Endothelial cell (in vitro differentiated cells): ENCODE results near the gene EPHA3. TPM values are rescaled to one million over a fixed set of nuclear protein-coding genes. Genes with fewer than 3 reads are reported as not detected.

Experiments used
- DNase-seq: peaks from one replicate; pipeline ENCODE4 v3.0.0; 2021; ENCODE audit warnings: low spot score
- H3K27ac Mint-ChIP-seq: one replicate; pipeline ENCODE4 v1.8.0; 2021; ENCODE audit warnings: mixed read lengths, inconsistent platforms; ENCODE audit not compliant: unreplicated experiment
- H3K27me3 Mint-ChIP-seq: one replicate; pipeline ENCODE4 v1.8.0; 2021; ENCODE audit warnings: mild to moderate bottlenecking, moderate library complexity, mixed read lengths, inconsistent platforms; ENCODE audit not compliant: unreplicated experiment
- H3K36me3 Mint-ChIP-seq: one replicate; pipeline ENCODE4 v1.8.0; 2021; ENCODE audit warnings: mild to moderate bottlenecking, low read depth, mixed read lengths, inconsistent platforms; ENCODE audit not compliant: unreplicated experiment
- H3K4me1 Mint-ChIP-seq: one replicate; pipeline ENCODE4 v1.8.0; 2021; ENCODE audit warnings: mild to moderate bottlenecking, mixed read lengths, inconsistent platforms; ENCODE audit not compliant: unreplicated experiment
- H3K4me3 Mint-ChIP-seq: one replicate; pipeline ENCODE4 v1.8.0; 2021; ENCODE audit warnings: mild to moderate bottlenecking, mixed read lengths, inconsistent platforms; ENCODE audit not compliant: unreplicated experiment
- H3K9me3 Mint-ChIP-seq: one replicate; pipeline ENCODE4 v1.8.0; 2021; ENCODE audit warnings: mixed read lengths, inconsistent platforms; ENCODE audit not compliant: unreplicated experiment
- CTCF ChIP-seq: fragments of 200-600 bp; sonication (generic); IDR thresholded peaks from one replicate; pipeline ENCODE4 v1.5.0; 2021; ENCODE audit warnings: antibody characterized with exemption; ENCODE audit not compliant: unreplicated experiment
- total RNA-seq: library from RNA; stranded (reverse); fragmentation: NEBNext Ultra II Directional; extraction: Animal tissue kit (Norgen Biotek cat#: 25700); gene quantifications from one replicate; pipeline ENCODE4 v1.2.1, GENCODE V29; 2021; ENCODE audit not compliant: unreplicated experiment

Gene EPHA3
- total RNA-seq, 1 donor from 2014 or later, result not detected

- H3K27ac Mint-ChIP-seq, result no peak overlapping the region
These were observed 172.9 kb downstream of the EPHA3 start for GRCh38 chr3:89280301-89280700.

GRCh38 chr3:89280822-89281365 is 173.5 kb downstream of the EPHA3 start:
- TF ChIP-seq CTCF, result no peak
- H3K9me3 Mint-ChIP-seq, result no peaks in the 10 kb centered on the region
- no peaks in the 10 kb centered on the region for H3K4me1 Mint-ChIP-seq
- H3K4me3 Mint-ChIP-seq, result no peak overlapping the region
- no peak overlapping the region for H3K27ac Mint-ChIP-seq
- H3K27me3 Mint-ChIP-seq, result no peaks in the 10 kb centered on the region
- no peak for DNase-seq
- H3K36me3 Mint-ChIP-seq, result no peaks in the 10 kb centered on the region

More at GRCh38 chr3:89280301-89280700, 172.9 kb downstream of the EPHA3 start:
- no peaks in the 10 kb centered on the region for H3K27me3 Mint-ChIP-seq
- no peaks in the 10 kb centered on the region for H3K9me3 Mint-ChIP-seq
- H3K36me3 Mint-ChIP-seq, result no peaks in the 10 kb centered on the region
- no peak overlapping the region for H3K4me3 Mint-ChIP-seq
- no peak for DNase-seq
- TF ChIP-seq CTCF, result no peak
- H3K4me1 Mint-ChIP-seq, result no peaks in the 10 kb centered on the region

GRCh38 chr3:89287902-89288508 is 180.6 kb downstream of the EPHA3 start:
- Mint-ChIP-seq H3K4me1 (no peaks in the 10 kb centered on the region), H3K9me3 (no peaks in the 10 kb centered on the region), H3K4me3 (no peak overlapping the region), H3K27me3 (no peaks in the 10 kb centered on the region), H3K27ac (no peak overlapping the region), H3K36me3 (no peaks in the 10 kb centered on the region)
- no peak for TF ChIP-seq CTCF
- no peak for DNase-seq

GRCh38 chr3:89289574-89290190 is 182.3 kb downstream of the EPHA3 start:
- no peak overlapping the region for H3K27ac Mint-ChIP-seq
- no peak for TF ChIP-seq CTCF

GRCh38 chr3:89297199-89297598 is 189.8 kb downstream of the EPHA3 start:
- no peak for DNase-seq
- Mint-ChIP-seq H3K36me3 (no peaks in the 10 kb centered on the region), H3K4me3 (no peak overlapping the region), H3K27me3 (no peaks in the 10 kb centered on the region), H3K27ac (no peak overlapping the region), H3K4me1 (no peaks in the 10 kb centered on the region), H3K9me3 (no peaks in the 10 kb centered on the region)
- TF ChIP-seq CTCF, result no peak

More at GRCh38 chr3:89289574-89290190, 182.3 kb downstream of the EPHA3 start:
- Mint-ChIP-seq H3K27me3 (no peaks in the 10 kb centered on the region), H3K4me1 (no peaks in the 10 kb centered on the region), H3K4me3 (no peak overlapping the region), H3K36me3 (no peaks in the 10 kb centered on the region), H3K9me3 (no peaks in the 10 kb centered on the region)
- DNase-seq, result no peak
